NT2/D1 (cell line): ENCODE data around the gene POLR3A.
A peak's percentile ranks its signal among the peaks of the same experiment; 100 is the strongest.

Source experiments
- DNase-seq: peaks from one replicate; pipeline ENCODE4 v3.0.0-alpha.2; 2011; ENCODE audit warnings: low read depth, low spot score
- H3K27me3 ChIP-seq: 2 replicates; pipeline ENCODE4 v1.6.0; 2011; ENCODE audit warnings: mild to moderate bottlenecking; ENCODE audit not compliant: insufficient read length, insufficient read depth
- H3K36me3 ChIP-seq: 2 replicates; pipeline ENCODE4 v1.6.1; 2011; ENCODE audit warnings: mild to moderate bottlenecking, low read length, mixed read lengths; ENCODE audit not compliant: insufficient read depth, insufficient read length
- H3K4me1 ChIP-seq: 2 replicates; pipeline ENCODE4 v1.5.1; 2011; ENCODE audit not compliant: insufficient read depth, insufficient read length
- H3K4me3 ChIP-seq: 2 replicates; pipeline ENCODE4 v1.5.1; 2011; ENCODE audit warnings: low read depth; ENCODE audit not compliant: insufficient read length
- H3K9ac ChIP-seq: 2 replicates; pipeline ENCODE4 v1.6.0; 2011; ENCODE audit warnings: low read depth; ENCODE audit not compliant: insufficient read length
- H3K9me3 ChIP-seq: 2 replicates; pipeline ENCODE4 v1.5.1; 2011; ENCODE audit warnings: mild to moderate bottlenecking, low read length; ENCODE audit not compliant: insufficient read depth
- SUZ12 ChIP-seq: IDR thresholded peaks from 2 replicates; pipeline ENCODE4 v1.6.1; 2011; ENCODE audit not compliant: insufficient read length, insufficient read depth; ENCODE audit errors: extremely low read depth
- YY1 ChIP-seq: IDR thresholded peaks from 2 replicates; pipeline ENCODE4 v1.6.1; 2011; ENCODE audit not compliant: insufficient read length, insufficient read depth
- ZNF274 ChIP-seq: IDR thresholded peaks from 2 replicates; pipeline ENCODE4 v1.6.1; 2011; ENCODE audit warnings: mild to moderate bottlenecking, low read depth, low read length

Gene POLR3A

GRCh38 chr10:78059906-78060702, 30.8 kb upstream of the POLR3A start:
- TF ChIP-seq YY1: no peak
- no peak for TF ChIP-seq ZNF274
- TF ChIP-seq SUZ12: no peak
- DNase-seq: no peak
- Histone ChIP-seq H3K9ac (no peak overlapping the region), H3K27me3 (no peaks in the 10 kb centered on the region), H3K4me1 (no peaks in the 10 kb centered on the region), H3K4me3 (no peak overlapping the region), H3K36me3 (no peaks in the 10 kb centered on the region), H3K9me3 (no peaks in the 10 kb centered on the region)

GRCh38 chr10:78058562-78058961, 29.2 kb upstream of the POLR3A start:
- no peaks in the 10 kb centered on the region for H3K4me1 ChIP-seq
- DNase-seq: no peak
- H3K27me3 ChIP-seq: no peaks in the 10 kb centered on the region
- no peaks in the 10 kb centered on the region for H3K9me3 ChIP-seq
- peaks cover 3% of the 10 kb centered on the region for H3K36me3 ChIP-seq
- no peak overlapping the region for H3K9ac ChIP-seq
- TF ChIP-seq YY1 (no peak), SUZ12 (no peak), ZNF274 (no peak)
- no peak overlapping the region for H3K4me3 ChIP-seq

- DNase-seq: no peak
- no peak overlapping the region for H3K4me3 ChIP-seq
- H3K9ac ChIP-seq: no peak overlapping the region
- H3K27me3 ChIP-seq: no peaks in the 10 kb centered on the region
- TF ChIP-seq YY1 (no peak), ZNF274 (no peak)
- H3K36me3 ChIP-seq: peaks cover 11% of the 10 kb centered on the region
- no peaks in the 10 kb centered on the region for H3K9me3 ChIP-seq
- H3K4me1 ChIP-seq: no peaks in the 10 kb centered on the region
Observed at GRCh38 chr10:78053211-78053868, 24.0 kb upstream of the POLR3A start.

GRCh38 chr10:78049851-78050250, 20.5 kb upstream of the POLR3A start:
- peaks cover 11% of the 10 kb centered on the region for H3K36me3 ChIP-seq
- H3K27me3 ChIP-seq: no peaks in the 10 kb centered on the region
- TF ChIP-seq ZNF274: no peak
- no peak for TF ChIP-seq SUZ12
- no peak for TF ChIP-seq YY1
- no peak for DNase-seq
- peaks cover 3% of the 10 kb centered on the region for H3K4me1 ChIP-seq
- no peaks in the 10 kb centered on the region for H3K9me3 ChIP-seq
- H3K4me3 ChIP-seq: no peak overlapping the region
- no peak overlapping the region for H3K9ac ChIP-seq

GRCh38 chr10:78047314-78047891, 18.1 kb upstream of the POLR3A start:
- Histone ChIP-seq H3K4me1 (peaks cover 3% of the 10 kb centered on the region), H3K9ac (peak overlapping the region; percentile 47), H3K9me3 (no peaks in the 10 kb centered on the region), H3K36me3 (peaks cover 20% of the 10 kb centered on the region), H3K4me3 (no peak overlapping the region), H3K27me3 (no peaks in the 10 kb centered on the region)
- TF ChIP-seq YY1: no peak
- TF ChIP-seq ZNF274: no peak
- no peak for TF ChIP-seq SUZ12
- DNase-seq: peak; percentile 78

GRCh38 chr10:78046711-78047269, 17.5 kb upstream of the POLR3A start:
- no peak for DNase-seq
- peaks cover 27% of the 10 kb centered on the region for H3K36me3 ChIP-seq
- no peak for TF ChIP-seq SUZ12
- TF ChIP-seq ZNF274: no peak
- TF ChIP-seq YY1: no peak
- no peak overlapping the region for H3K4me3 ChIP-seq
- no peaks in the 10 kb centered on the region for H3K9me3 ChIP-seq
- no peak overlapping the region for H3K9ac ChIP-seq
- H3K27me3 ChIP-seq: no peaks in the 10 kb centered on the region
- peaks cover 3% of the 10 kb centered on the region for H3K4me1 ChIP-seq

- Histone ChIP-seq H3K4me3 (no peak overlapping the region), H3K27me3 (no peaks in the 10 kb centered on the region), H3K9ac (no peak overlapping the region), H3K4me1 (peaks cover 10% of the 10 kb centered on the region), H3K36me3 (peaks cover 36% of the 10 kb centered on the region), H3K9me3 (no peaks in the 10 kb centered on the region)
- no peak for DNase-seq
- TF ChIP-seq ZNF274 (no peak), YY1 (no peak), SUZ12 (no peak)
Observed at GRCh38 chr10:78045856-78046255, 16.5 kb upstream of the POLR3A start.
